ENCODE data around the gene SLC33A1. TPM values are rescaled to one million over a fixed set of nuclear protein-coding genes. Genes with fewer than 3 reads are reported as not detected.
"Not testable (repeated sequence)": the region's sequence is repeated elsewhere in the genome, so short reads cannot be mapped to it uniquely, and the experiment has no call there.

The SLC33A1 gene
- total RNA-seq, 1 donor from 2014 or later, result 15.6 TPM

- Histone ChIP-seq H3K4me1 (no peaks in the 10 kb centered on the region), H3K36me3 (peaks cover 0 to 2% of the 10 kb centered on the region in 2 donors), H3K27ac (no peak overlapping the region), H3K27me3 (no peaks in the 10 kb centered on the region), H3K9me3 (no peaks in the 10 kb centered on the region), H3K4me3 (no peak overlapping the region)
- no peak for TF ChIP-seq CTCF (IDR thresholded peaks at IDR 0.05)
- no peak for DNase-seq (ENCODE audit: low spot score in 2 of 2)
- intact Hi-C loops (cut with DNase I), result no loop called here
Observed at GRCh38 chr3:155843569-155843968, 10.7 kb downstream of the SLC33A1 start.

- Histone ChIP-seq H3K4me1 (no peaks in the 10 kb centered on the region), H3K36me3 (peaks cover 0 to 6% of the 10 kb centered on the region in 2 donors), H3K27ac (no peak overlapping the region), H3K4me3 (no peak overlapping the region), H3K27me3 (no peaks in the 10 kb centered on the region), H3K9me3 (no peaks in the 10 kb centered on the region)
- no peak for DNase-seq (ENCODE audit: low spot score in 2 of 2)
- no peak for TF ChIP-seq CTCF (IDR thresholded peaks at IDR 0.05)
- intact Hi-C loops (cut with DNase I), result no loop called here
Observed at GRCh38 chr3:155835341-155836071, 18.7 kb downstream of the SLC33A1 start.

- H3K9me3 ChIP-seq; DNase-seq (ENCODE audit: low spot score in 2 of 2); H3K4me3 ChIP-seq; H3K27me3 ChIP-seq; intact Hi-C loops (cut with DNase I); H3K4me1 ChIP-seq; H3K27ac ChIP-seq: not testable (repeated sequence)
- H3K36me3 ChIP-seq, result peaks cover 6 to 22% of the 10 kb centered on the region in 2 donors
Observed at GRCh38 chr3:155828490-155829098, 25.6 kb downstream of the SLC33A1 start.

DNA sequence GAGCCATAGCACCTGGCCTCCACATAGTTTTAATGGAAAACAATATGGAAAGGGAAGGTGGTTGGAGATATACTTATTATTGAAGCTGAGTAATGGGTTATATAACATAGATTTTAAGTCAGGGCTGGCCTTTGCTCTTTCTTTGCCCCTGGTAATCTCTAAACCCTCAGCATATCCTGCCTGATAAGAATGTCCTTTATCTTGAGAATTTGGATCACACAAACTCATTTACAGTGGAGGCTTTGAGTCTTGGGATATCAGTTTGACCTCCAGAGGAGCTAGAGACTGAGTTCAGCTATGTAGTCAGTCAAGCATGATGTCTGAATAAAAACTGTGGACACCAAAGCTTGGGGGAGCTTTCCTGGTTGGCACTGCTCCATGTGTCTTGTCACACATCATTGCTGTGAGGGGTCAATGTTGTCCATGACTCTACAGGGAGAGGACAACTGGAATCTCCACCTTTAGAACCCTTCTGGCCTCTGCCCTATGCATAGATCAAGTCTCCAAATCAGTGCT lies 39.1 kb downstream of the SLC33A1 start:
- no peak for TF ChIP-seq CTCF (IDR thresholded peaks at IDR 0.05)
- no peaks in the 10 kb centered on the region for H3K4me1 ChIP-seq
- intact Hi-C loops (cut with DNase I), result no loop called here
- H3K4me3 ChIP-seq, result no peak overlapping the region
- no peaks in the 10 kb centered on the region for H3K9me3 ChIP-seq
- H3K36me3 ChIP-seq, result no peaks in the 10 kb centered on the region
- no peaks in the 10 kb centered on the region for H3K27me3 ChIP-seq
- no peak overlapping the region for H3K27ac ChIP-seq
- no peak for DNase-seq (ENCODE audit: low spot score in 2 of 2)

GRCh38 chr3:155813224-155813623 lies 41.0 kb downstream of the SLC33A1 start:
- intact Hi-C loops (cut with DNase I); H3K27ac ChIP-seq; H3K4me3 ChIP-seq; DNase-seq (ENCODE audit: low spot score in 2 of 2); H3K9me3 ChIP-seq; H3K36me3 ChIP-seq; H3K4me1 ChIP-seq; H3K27me3 ChIP-seq: not testable (repeated sequence)

- no peak for DNase-seq (ENCODE audit: low spot score in 2 of 2)
- intact Hi-C loops (cut with DNase I), result no loop called here
- Histone ChIP-seq H3K27me3 (no peaks in the 10 kb centered on the region), H3K9me3 (no peaks in the 10 kb centered on the region), H3K4me1 (no peaks in the 10 kb centered on the region), H3K27ac (no peak overlapping the region), H3K4me3 (no peak overlapping the region), H3K36me3 (no peaks in the 10 kb centered on the region)
- no peak for TF ChIP-seq CTCF (IDR thresholded peaks at IDR 0.05)
Observed at GRCh38 chr3:155809181-155809580, 45.0 kb downstream of the SLC33A1 start.

Data from ascending aorta (tissue), 2 donors.